GM19463 (cell line): ENCODE measurements around the gene FBXO40.
"Not testable (repeated sequence)": the region's sequence is repeated elsewhere in the genome, so short reads cannot be mapped to it uniquely, and the experiment has no call there.

ENCODE experiments used
- ATAC-seq: cut with Tn5 transposase; IDR thresholded peaks from one replicate; pipeline ENCODE4 v1.9.1; 2021; ENCODE audit warnings: mild to moderate bottlenecking, moderate library complexity; ENCODE audit not compliant: unreplicated experiment

Gene FBXO40, protein sequence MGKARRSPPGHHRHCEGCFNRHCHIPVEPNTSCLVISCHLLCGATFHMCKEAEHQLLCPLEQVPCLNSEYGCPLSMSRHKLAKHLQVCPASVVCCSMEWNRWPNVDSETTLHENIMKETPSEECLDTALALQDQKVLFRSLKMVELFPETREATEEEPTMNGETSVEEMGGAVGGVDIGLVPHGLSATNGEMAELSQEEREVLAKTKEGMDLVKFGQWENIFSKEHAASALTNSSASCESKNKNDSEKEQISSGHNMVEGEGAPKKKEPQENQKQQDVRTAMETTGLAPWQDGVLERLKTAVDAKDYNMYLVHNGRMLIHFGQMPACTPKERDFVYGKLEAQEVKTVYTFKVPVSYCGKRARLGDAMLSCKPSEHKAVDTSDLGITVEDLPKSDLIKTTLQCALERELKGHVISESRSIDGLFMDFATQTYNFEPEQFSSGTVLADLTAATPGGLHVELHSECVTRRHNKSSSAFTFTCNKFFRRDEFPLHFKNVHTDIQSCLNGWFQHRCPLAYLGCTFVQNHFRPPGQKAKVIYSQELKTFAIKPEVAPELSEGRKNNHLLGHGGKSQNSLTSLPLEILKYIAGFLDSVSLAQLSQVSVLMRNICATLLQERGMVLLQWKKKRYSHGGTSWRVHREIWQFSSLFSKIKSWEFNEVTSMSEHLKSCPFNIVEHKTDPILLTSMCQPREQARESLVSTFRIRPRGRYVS

DNA sequence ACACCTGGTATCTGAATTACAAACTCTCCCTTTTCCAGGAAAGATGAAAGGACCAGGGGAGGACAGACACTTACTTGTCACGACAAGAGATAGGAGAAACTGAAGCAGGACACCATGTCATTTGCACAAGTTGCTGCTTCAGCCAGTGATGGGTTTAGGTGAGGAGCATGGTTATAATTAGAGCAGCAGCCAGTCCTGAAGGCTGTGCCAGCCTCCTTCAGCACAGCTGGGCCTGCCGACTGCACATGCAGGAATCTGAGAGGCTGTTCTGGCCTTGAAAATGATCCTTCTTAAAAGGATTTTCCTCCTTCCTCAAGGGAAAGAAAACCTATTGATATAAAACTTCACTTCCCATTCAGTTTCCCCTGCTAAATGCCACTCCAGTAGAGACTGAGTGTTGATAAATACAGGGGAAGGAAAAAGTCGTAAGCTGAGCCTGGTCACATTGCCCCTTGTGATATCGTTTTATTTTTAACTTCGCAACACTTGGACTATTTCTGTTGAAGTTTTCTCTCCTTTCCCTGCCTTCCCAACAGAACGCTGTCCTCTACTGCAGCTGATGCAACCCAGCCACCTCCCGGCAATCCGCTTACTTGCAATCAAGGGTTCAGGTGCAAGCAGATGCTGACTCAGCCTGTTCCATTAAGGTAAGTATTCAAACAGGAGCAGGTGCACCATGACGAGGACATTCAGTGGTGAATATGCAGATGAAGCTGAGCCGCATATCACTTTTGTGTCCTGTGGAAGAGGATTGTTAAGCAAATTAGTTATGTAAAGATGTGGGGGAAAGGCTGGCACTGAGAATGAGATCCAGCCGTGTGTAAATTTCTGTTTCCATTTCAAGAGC is at the start of gene FBXO40:
TSS of gene FBXO40 (plus strand) at position 524 of the 847 bp plus-strand sequence. CDS start 27,197 bp downstream, outside the sequence.
- ATAC-seq: peak; percentile 76

DNA sequence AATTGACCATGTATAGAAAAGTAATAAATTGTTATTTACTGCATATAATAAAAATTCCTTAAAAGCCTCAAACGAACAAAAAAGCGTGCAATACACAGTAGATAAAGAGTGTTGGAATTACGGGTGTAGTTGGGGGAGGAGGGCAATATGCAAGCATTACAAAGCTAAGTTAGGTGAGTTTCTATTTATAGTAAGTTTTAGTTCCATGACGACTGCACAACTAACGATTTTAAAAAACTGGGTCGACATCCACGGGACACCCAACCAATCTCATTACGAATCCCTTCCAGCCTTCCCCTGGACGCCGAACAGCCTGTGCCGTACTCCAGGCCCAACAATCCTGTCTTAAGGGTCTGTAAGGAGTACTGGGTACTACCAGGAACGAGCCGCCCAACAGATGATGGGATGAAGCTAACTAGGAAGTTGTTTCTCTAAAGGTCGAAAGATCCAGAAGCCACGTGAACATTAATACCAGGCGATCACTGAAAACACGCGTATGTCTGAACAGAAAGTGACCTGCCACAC is 48.1 kb upstream of the FBXO40 start:
- ATAC-seq: peak; percentile 6

DNA sequence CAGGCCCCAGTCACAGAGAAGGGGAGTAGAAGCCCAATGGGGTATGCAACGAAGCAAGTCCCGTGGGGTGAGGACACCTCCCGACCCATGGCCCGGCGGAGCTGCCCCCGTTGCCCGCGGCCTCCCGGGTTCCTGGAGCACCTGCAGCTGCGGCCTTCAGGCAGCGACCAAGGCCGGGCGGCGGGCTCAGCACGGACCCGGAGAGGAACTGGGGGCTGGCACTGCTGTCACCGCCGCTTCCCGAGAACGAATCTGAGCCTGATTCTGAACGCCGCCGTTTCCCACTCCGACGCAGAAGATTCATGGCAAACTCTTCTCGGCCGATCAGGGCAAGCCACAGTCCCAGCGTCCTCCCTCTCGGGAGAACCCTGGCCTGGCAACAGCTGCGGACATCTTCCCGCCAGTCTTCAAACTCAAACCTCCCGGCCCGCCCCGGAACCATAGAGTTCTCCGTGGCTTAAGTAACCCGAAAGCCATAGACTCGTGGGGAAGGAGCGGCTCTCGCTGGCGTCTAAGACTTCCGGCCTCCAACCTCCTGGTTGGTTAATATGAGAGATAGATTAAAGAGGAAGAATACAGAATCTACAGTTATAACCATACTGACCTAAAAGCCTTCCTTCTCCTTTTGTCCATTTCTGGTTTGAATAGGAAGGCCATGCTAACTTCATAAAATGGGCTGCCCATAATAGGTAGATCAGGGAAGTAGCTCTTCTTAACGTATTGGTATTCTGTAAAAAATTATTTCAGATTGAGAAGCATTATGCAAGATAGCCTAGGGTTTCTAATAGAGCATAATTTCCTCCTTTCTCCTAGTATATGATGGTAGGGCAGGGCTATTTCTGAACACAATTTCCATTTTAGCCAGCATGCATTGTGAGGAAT is 47.4 kb upstream of the FBXO40 start, which contains the start of gene POLQ:
TSS of gene POLQ (minus strand) at position 415 of the 882 bp plus-strand sequence. CDS start at position 304, 111 bp downstream.
- ATAC-seq: peak; percentile 77

DNA sequence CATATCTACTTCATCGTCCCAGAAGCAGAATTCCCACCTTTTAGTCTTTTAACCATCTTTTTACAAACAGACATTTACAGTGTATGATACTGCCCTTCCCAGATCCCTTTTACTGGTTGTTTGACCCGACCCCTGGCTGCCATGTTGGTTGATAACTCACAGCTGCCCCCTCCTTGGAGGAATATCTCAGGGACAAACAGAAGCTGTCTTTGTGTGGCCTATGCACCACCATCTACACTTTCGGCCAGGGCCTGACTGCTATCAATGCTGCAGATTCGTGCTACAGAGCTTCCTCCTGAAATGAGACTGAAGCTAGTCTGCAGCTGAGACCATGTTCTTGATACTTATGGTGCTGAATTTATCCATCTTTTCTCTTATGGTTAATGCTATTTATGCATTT is 40.8 kb upstream of the FBXO40 start:
- no peak for ATAC-seq

DNA sequence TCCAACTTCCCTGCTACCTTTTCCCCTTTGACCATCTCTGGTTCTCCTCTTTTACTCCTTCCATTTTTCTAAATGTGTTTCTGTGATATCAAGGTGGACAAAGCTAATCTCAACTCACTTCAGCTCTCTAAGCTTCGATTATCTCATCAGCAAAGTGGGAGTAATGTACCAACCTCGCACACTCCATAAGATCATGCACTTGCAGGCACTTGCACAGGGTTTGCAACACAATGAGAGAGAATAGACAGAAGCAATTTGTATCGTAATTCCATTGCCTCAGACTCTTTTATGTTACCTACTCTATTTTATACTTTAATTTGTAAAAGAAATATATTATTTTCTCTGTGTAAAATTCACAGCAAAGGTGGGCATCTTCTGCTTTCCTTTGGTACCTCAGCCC is 40.4 kb upstream of the FBXO40 start:
- ATAC-seq: no peak

DNA sequence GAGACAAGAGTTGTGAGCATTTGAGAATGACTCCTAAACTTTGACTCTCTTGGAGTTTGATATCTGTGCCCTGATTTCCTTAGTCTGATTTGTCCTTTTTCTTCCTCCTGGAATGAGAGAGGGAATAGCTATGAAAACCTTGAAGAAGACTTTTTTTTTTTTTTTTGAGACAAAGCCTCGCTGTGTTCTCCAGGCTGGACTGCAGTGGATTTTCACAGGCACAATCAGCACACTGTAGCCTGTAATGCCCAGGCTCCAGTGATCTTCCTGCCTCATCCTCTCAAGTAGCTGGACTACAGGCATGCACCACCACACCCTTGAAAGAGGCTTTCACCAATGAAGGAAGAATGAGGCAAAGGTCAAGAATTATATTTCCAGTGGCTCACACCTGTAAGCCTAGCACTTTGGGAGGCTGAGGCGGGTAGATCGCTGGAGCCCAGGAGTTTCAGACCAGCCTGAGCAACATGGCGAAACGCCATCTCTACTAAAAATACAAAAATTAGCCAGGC is 35.7 kb upstream of the FBXO40 start:
- no peak for ATAC-seq

DNA sequence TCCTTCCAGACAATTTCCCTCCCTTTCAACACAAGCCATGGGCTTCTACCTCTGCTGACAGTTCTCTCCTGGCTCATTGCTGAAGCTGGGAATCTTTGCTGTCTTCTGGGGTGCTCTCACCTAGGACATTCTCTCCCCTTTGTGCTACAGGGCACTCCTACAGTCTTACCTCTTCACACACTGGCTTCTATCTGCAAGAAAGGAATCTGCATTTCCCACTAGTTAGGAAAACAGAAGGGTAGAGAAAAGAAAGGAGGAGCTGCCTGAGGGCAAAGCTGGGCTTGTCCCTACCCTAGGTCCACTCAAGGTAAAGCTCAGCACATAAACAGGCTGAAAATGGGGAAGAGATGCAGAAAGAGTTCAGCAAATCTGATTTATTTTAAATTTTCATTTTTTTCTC is 31.0 kb upstream of the FBXO40 start:
- no peak for ATAC-seq

DNA sequence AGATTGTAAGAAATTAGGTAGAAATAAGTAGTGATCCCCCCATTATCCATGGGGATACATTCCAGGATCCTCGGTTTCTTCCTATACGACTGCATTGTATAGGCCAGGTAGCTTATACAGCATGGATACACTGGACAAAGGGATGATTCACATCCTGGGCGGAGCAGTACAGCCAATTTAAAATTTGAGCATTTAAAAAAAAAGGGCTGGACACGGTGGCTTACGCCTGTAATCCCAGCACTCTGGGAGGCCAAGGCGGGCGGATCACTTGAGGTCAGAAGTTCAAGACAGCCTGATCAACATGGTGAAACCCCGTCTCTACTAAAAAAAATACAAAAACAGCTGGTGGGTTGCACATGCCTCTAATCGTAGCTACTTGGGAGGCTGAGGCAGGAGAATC is 26.4 kb upstream of the FBXO40 start:
- ATAC-seq: no peak

DNA sequence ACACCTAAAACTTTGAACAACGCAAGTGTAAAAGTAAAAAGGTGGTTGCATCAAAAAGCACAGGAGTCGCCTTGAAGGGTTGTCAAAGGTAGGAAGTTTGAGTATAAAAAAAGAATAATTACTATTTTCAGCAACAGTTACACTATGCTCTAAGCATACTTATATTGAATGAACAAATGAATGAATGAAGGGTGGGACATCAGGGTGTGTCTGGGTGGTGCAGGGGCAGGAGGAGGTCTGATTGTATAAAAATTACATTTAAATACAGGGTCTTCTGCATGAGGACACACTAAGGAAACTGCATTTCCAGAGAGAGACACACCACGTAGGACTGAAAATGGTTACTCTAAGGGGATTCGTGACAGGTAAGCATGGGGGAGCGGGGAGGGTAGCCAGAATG is 25.5 kb upstream of the FBXO40 start, which contains the start of gene ARGFX:
TSS of gene ARGFX (plus strand) at position 301 of the 400 bp plus-strand sequence. CDS start 2,765 bp downstream, outside the sequence.
- no peak for ATAC-seq

DNA sequence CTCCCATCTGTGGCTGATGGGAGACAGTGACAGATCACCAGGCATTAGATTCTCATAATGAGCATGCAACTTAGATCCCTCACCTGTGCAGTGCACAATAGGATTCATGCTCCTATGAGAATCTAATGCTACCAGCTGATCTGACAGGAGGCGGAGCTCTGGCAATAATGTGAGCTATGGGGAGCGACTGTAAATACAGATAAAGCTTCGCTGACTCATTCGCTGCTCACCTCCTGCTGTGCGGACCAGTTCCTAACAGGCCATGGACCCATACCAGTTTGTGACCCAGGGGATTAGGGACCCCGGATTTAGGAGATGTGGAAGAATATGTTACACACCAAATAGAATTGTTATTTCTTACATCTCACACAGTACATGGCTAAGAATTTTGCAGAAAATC is 18.7 kb upstream of the FBXO40 start:
- no peak for ATAC-seq

DNA sequence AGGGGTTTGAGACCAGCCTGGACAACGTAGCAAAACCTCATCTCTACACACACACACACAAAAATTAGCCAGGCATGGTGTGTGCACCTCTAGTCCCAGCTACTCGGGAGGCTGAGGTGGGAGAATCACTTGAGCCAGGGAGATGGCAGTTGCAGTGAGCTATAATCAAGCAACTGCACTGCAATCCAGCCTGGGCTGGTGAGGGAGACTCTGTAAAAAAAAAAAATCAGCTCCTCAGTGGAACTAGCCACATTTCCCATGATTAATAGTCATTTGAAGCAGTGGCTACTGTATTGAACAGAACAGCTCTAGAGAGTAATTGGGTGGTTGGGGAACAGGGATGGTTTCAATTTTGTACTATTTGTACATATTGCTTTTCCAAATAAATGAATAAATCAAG is 11.5 kb upstream of the FBXO40 start:
- ATAC-seq: no peak

DNA sequence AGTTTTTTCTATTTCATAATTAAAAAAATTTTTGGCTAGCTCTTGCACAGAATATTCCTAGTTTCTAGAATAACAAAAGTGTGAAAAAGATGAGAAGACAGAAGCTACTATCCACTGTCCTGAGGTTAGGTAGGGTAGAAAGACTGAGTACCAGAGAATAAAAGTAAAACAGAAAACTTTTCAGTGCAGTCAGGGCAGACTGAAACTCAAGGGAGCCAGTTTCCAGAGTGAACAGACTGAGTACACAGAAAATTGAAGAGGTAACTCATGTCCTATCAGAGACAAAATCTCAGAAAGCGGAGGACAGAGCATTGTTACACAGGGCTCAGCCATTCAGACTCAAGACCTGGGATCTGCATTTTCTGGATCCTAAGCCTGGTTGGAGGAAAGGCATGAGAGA is 8.8 kb upstream of the FBXO40 start:
- ATAC-seq: no peak

DNA sequence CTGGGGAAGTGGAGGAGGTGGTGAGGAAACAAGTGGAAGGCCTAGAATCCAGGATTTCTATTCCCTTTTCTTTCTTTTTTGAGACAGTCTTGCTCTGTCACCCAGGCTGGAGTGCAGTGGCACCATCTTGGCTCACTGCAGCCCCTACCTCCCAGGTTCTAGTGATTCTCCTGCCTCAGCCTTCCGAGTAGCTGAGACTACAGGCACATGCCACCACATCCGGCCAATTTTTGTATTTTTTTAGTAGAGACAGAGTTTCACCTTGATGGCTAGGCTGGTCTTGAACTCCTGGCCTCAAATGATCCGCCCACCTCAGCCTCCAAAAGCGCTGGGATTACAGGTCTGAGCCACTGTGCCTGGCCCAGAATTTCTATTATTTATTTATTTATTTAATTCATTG is 627 bp downstream of the FBXO40 start:
- ATAC-seq: not testable (repeated sequence)

DNA sequence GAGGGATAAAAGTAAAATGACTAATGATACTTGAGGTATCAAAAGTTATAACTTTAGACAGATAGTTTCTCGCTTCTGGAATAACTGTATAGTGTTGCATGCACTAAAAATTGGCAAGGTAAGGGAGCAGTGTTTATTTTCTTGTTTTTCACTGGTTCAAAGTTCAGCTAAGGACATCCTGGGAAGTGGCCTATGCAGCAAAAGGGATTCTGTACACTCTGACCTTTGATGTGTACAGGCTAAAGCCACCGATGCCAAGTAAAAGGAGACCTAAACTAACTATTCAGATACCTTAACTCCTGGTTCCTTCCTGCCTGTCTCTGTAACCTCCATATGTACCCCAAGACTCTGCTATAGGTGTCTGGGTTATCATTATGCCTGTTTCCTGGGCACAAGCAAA is 1.7 kb downstream of the FBXO40 start:
- ATAC-seq: no peak

DNA sequence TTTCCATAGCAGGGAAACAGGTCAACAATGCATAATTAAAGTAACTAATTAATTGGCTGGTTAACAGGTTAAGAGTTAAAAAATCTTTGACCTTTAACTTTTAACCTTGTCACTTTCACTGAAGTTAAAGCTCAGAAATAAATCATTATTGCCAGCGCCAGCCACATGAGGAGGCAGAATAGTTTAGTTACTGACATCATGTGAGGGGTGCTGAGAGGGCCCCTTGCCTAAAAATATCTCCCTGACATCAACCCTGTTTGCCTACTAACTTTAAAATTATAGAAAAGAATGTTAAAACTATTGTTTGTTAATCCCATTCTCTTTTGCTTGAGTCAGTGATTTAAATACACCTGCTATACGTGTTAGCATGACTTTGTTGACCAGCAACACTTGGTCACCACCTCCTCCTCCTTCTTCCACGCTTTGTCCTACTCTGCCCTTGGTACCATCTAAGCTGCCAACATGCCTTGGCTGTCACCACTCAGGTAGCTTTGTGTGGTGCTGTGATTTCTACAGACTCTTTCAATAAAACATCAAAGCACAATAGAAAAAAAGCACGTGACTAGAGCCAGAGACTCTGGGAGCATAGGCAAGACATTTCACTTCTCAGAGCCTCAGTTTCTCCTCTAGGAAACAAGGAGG is 2.7 kb downstream of the FBXO40 start:
- no peak for ATAC-seq

DNA sequence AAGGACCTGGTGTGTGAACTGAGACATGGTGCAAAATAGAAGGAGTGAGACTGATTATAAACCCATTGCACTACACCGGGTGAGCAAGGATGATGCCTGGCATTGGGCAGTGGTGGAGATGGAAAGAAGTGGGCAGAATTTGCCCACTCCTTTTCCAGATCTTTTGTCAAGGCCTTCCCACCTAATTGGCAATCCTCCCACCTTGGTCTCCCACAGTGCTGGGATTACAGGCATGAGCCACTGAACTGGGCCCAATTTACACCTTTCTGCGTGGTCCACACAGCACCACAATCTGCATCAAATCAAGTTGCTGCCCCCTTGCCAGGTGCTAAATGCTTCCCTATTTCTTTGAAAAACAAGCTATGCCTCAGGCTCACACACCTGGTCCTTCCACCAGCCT is 5.4 kb downstream of the FBXO40 start:
- no peak for ATAC-seq

DNA sequence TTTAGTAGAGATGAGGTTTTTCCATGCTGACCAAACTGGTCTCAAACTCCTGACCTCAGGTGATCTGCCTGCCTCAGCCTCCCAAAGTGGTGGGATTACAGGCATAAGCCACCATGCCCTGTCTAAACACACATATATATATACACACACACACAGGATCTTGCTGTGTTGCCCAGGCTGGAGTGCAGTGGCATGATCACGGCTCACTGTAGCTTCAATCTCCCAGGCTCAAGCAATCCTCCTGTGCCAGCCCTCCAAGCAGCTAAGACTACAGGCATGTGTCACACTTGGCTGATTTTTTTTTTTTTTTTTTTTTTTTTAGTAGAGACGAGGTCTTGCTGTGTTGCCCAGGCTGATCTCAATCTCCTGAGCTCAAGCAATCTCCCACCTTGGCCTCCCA is 6.7 kb downstream of the FBXO40 start:
- ATAC-seq: not testable (repeated sequence)

DNA sequence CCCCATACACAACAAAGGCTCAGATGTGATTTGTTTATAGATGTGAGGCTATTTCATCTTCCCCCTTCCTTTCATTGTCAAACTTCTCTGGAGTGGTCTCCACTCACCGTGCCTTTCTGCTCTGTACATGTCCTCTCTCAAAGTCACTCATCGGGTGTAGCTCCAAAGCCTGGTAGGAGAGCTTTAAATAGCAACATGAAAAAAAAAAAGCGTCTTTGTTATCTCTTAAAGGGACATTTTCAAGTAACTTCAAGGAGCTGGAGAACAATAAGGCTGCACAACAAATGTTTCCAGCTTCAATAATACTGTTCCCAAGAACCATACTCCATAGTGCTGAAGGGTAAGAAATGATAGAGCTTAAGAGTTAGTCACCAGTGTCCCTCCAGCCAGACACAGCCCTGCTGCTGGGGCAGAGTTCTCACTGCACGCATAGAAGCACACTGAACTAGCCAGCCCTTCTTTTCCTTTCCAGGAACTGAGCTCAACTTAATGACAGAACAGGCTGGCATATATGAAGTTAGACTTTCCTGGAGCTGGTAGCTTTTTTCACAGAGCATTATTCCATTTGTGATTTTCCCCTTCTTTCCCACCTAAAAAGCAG is 8.1 kb downstream of the FBXO40 start:
- ATAC-seq: no peak

DNA sequence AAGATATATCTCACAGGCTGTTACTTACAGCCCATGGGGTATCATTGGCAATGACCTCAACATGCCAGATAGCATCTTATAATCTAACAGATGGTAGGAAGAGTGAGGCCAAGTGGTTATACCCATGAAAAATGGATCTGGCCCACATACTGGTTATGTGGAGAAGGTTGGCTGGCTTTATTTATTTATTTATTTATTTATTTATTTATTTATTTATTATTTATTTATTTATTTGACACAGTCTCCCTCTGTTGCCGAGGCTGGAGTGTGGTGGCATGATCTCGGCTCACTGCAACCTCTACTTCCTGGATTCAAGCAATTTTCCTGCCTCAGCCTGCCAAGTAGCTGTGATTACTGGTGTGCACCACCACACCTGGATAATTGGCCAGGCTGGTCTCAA is 11.6 kb downstream of the FBXO40 start:
- ATAC-seq: no peak
